K562 (cell line): ENCODE results near the gene ST6GALNAC3. TPM values are rescaled to one million over a fixed set of nuclear protein-coding genes. Genes with fewer than 3 reads are reported as not detected.

Experiments
- ATAC-seq: fragments of 200-7000 bp; cut with Tn5 transposase; 3 replicates; pipeline ENCODE4 v1.9.1; 2020; ENCODE audit warnings: moderate library complexity
- BruUV-seq: library from RNA; stranded (reverse); fragments of 400-500 nt; replicated peaks from 2 replicates; lab custom pipeline; 2021; lab: Mats Ljungman, UMichigan
- CTCF ChIA-PET: fragments of 300-600 bp; formaldehyde crosslinking; extraction: SDS; loops from one replicate; lab custom pipeline; 2021; ENCODE audit warnings: low intra/inter-chr PET ratio; lab: Yijun Ruan, JAX
- POLR2A ChIA-PET: fragments of 300-600, 350-650 bp; sonication (Branson Sonifier 250); formaldehyde crosslinking; extraction: SDS; loops from one replicate; lab custom pipeline; 2021; ENCODE audit warnings: antibody characterized with exemption, inconsistent platforms; lab: Yijun Ruan, JAX
- DNase-seq, 4 experiments: peaks; one replicate each; pipeline versions ENCODE4 v3.0.0 to v3.0.0-alpha.2; 2011 to 2018; ENCODE audit warnings: low spot score in 3 of 4, mixed read lengths in 3 of 4; ENCODE audit errors: extremely low read depth in 1 of 4
- FAIRE-seq: peaks from 2 replicates; lab custom pipeline; 2011; peaks lifted over from hg19 to GRCh38; lab: Jason Lieb, UNC
- H2AFZ ChIP-seq: 2 replicates; pipeline ENCODE4 v1.6.0; 2011; ENCODE audit warnings: low read depth, low read length, control low read depth, inconsistent platforms
- H3K27ac ChIP-seq: fragments of 200-600 bp; 3 replicates; pipeline ENCODE4 v1.8.0; 2011; ENCODE audit warnings: low read depth, mild to moderate bottlenecking, control low read depth, inconsistent platforms, low read length, moderate library complexity, mixed read lengths; ENCODE audit errors: extremely low read depth
- H3K27me3 ChIP-seq, 2 experiments: fragments of 300-600 bp in 1 of 2; 2 replicates in 1 of 2; 3 replicates in 1 of 2; pipeline versions ENCODE4 v1.6.0 to v1.8.0; 2011; ENCODE audit warnings: inconsistent platforms in 2 of 2, low read length in 2 of 2, mild to moderate bottlenecking in 1 of 2, mixed read lengths in 1 of 2, moderate library complexity in 1 of 2; ENCODE audit not compliant: control insufficient read depth in 2 of 2, insufficient read depth in 2 of 2
- H3K36me3 ChIP-seq: fragments of 300-600 bp; 3 replicates; pipeline ENCODE4 v1.8.0; 2011; ENCODE audit warnings: mild to moderate bottlenecking, low read length, inconsistent platforms; ENCODE audit not compliant: control insufficient read depth, insufficient read depth
- H3K4me1 ChIP-seq, 2 experiments: fragments of 200-600 bp in 1 of 2; replicated peaks in 1 of 2; 2 replicates in 1 of 2; 3 replicates in 1 of 2; pipeline versions ENCODE4 v1.5.1 to v1.8.0; 2011; ENCODE audit warnings: inconsistent platforms in 2 of 2, low read length in 2 of 2, mild to moderate bottlenecking in 1 of 2, mixed read lengths in 1 of 2, moderate library complexity in 1 of 2; ENCODE audit not compliant: control insufficient read depth in 2 of 2, insufficient read depth in 2 of 2
- H3K4me2 ChIP-seq: 2 replicates; pipeline ENCODE4 v1.6.1; 2011; ENCODE audit warnings: low read length, control low read depth, inconsistent platforms, mixed read lengths; ENCODE audit not compliant: insufficient read depth
- H3K4me3 ChIP-seq: fragments of 200-600 bp; sonication (generic), shearing (Covaris generic); 2 replicates; pipeline ENCODE4 v1.5.1; 2016; ENCODE audit warnings: control low read depth, inconsistent platforms
- H3K79me2 ChIP-seq: fragments of 200-600 bp; 3 replicates; pipeline ENCODE4 v1.8.0; 2011; ENCODE audit warnings: low read length, inconsistent platforms; ENCODE audit not compliant: control insufficient read depth, insufficient read depth
- H3K9ac ChIP-seq, 2 experiments: 2 replicates each; pipeline versions ENCODE4 v1.6.0 to v1.6.1; 2011; ENCODE audit warnings: low read depth in 2 of 2, low read length in 2 of 2, control low read depth in 1 of 2, inconsistent platforms in 1 of 2, mild to moderate bottlenecking in 1 of 2, mixed read lengths in 1 of 2; ENCODE audit not compliant: insufficient read depth in 1 of 2
- H3K9me1 ChIP-seq: one replicate; pipeline ENCODE4 v1.6.0; 2011; ENCODE audit warnings: inconsistent platforms, mild to moderate bottlenecking, low read length, moderate library complexity; ENCODE audit not compliant: control insufficient read depth, insufficient read depth
- H3K9me3 ChIP-seq: replicated peaks from 2 replicates; pipeline ENCODE4 v1.5.1; 2011; ENCODE audit warnings: low read depth, low read length, inconsistent platforms; ENCODE audit not compliant: control insufficient read depth, insufficient read depth
- H4K20me1 ChIP-seq: replicated peaks from 2 replicates; pipeline ENCODE4 v1.6.1; 2011; ENCODE audit warnings: low read length, inconsistent platforms, mixed read lengths; ENCODE audit not compliant: control insufficient read depth, insufficient read depth
- ELF2 ChIP-seq: fragments of 250-450 bp; sonication (Bioruptor Pico); IDR thresholded peaks from 2 replicates; pipeline ENCODE4 v1.5.0; 2021; ENCODE audit warnings: mild to moderate bottlenecking
- HNRNPUL1 ChIP-seq: fragments of 200-400 bp; formaldehyde crosslinking; IDR thresholded peaks from 2 replicates; pipeline ENCODE4 v1.6.1; 2017; ENCODE audit warnings: low read length
- JUND ChIP-seq, 2 experiments: IDR thresholded peaks; 2 replicates in 1 of 2; 3 replicates in 1 of 2; pipeline ENCODE4 v1.6.1; 2011; ENCODE audit warnings: borderline replicate concordance in 2 of 2, low read depth in 2 of 2, low read length in 2 of 2, improper control_type of control experiment in 1 of 2, missing biosample characterization in 1 of 2, missing genetic modification characterization in 1 of 2, missing genetic modification reagents in 1 of 2
- NRF1 ChIP-seq, 2 experiments: fragments of 450-650 bp; IDR thresholded peaks in 1 of 2; conservative IDR thresholded peaks in 1 of 2; 2 replicates each; pipeline ENCODE4 v1.6.1; 2014; ENCODE audit warnings: mild to moderate bottlenecking in 2 of 2
- NUFIP1 ChIP-seq: fragments of 450-650 bp; IDR thresholded peaks from 2 replicates; pipeline ENCODE4 v1.6.1; 2018; ENCODE audit not compliant: partially characterized antibody
- POLR2AphosphoS5 ChIP-seq: IDR thresholded peaks from 2 replicates; pipeline ENCODE4 v1.6.1; 2011; ENCODE audit warnings: mild to moderate bottlenecking, low read depth, low read length, moderate library complexity; ENCODE audit not compliant: control insufficient read depth, insufficient read depth
- STAT5A ChIP-seq: IDR thresholded peaks from 2 replicates; pipeline ENCODE4 v1.6.1; 2012; ENCODE audit warnings: low read length, inconsistent platforms, borderline replicate concordance
- TARDBP ChIP-seq: fragments of 450-650 bp; IDR thresholded peaks from 2 replicates; pipeline ENCODE4 v1.6.1; 2016
- TBL1XR1 ChIP-seq, 2 experiments: IDR thresholded peaks; 2 replicates each; pipeline ENCODE4 v1.6.1; 2012; ENCODE audit warnings: improper control_type of control experiment in 2 of 2, low read length in 2 of 2, mild to moderate bottlenecking in 1 of 2
- U2AF2 ChIP-seq: fragments of 200-400 bp; formaldehyde crosslinking; optimal IDR thresholded peaks from 2 replicates; pipeline ENCODE3; 2017; ENCODE audit warnings: low read depth, mild to moderate bottlenecking, low read length
- ZNF263 ChIP-seq: sonication (generic); formaldehyde crosslinking; IDR thresholded peaks from 2 replicates; pipeline ENCODE4 v1.8.0; 2022; ENCODE audit warnings: mild to moderate bottlenecking, missing genetic modification reagents, borderline replicate concordance
- WGBS: fragments of 100-300 bp; shearing (Covaris generic); methylation state at CpG from one replicate; pipeline ENCODE4 v1.1.6; 2016; ENCODE audit warnings: low coverage, mixed read lengths; ENCODE audit not compliant: insufficient coverage; ENCODE audit errors: missing lambda C conversion rate; 5-methylcytosine and 5-hydroxymethylcytosine counted together
- in situ Hi-C: fragments of 300-500 bp; cut with MboI; formaldehyde crosslinking; loops from 4 replicates; pipeline ENCODE4 v1.15.0; 2018; ENCODE audit warnings: inconsistent platforms, mixed read lengths
- intact Hi-C: fragments of 100-400 bp; cut with micrococcal nuclease; formaldehyde crosslinking; loops from 2 replicates; pipeline ENCODE4 v1.14.2; 2022
- polyA plus RNA-seq, 8 experiments: library from polyadenylated mRNA; depleted of rRNA in 4 of 8; stranded (reverse) in 5 of 8; unstranded in 3 of 8; fragments of >200 nt; fragmentation: Nextera tagmentation in 2 of 8; fragmentation: Illumina TruSeq in 1 of 8; extraction: Ambion mirVana in 2 of 8; extraction: Trizol in 1 of 8; gene quantifications; 2 replicates each; pipeline versions ENCODE4 v1.2.1 to v1.2.3, GENCODE V29; 2011 to 2014; ENCODE audit warnings: inconsistent platforms in 1 of 8, missing spikeins in 1 of 8
- total RNA-seq, 7 experiments: library from RNA; depleted of rRNA in 6 of 7; stranded (reverse); fragments of >200 nt in 6 of 7; fragmentation: Illumina TruSeq in 2 of 7; extraction: Trizol in 2 of 7; gene quantifications; 2 replicates each; pipeline versions ENCODE4 v1.2.1 to v1.2.3, GENCODE V29; 2011 to 2021; ENCODE audit warnings: low replicate concordance in 1 of 7
- TF ChIP-seq, protein P1 (sequence below): fragments of 450-650 bp; IDR thresholded peaks from 2 replicates; pipeline ENCODE4 v1.6.1; 2016; ENCODE audit warnings: low read depth, mild to moderate bottlenecking, moderate library complexity
- TF ChIP-seq, protein P2 (sequence below): sonication (generic); formaldehyde crosslinking; IDR thresholded peaks from 2 replicates; pipeline ENCODE4 v1.8.0; 2022; ENCODE audit warnings: mild to moderate bottlenecking, missing genetic modification reagents

The ST6GALNAC3 gene
- total and polyA plus RNA-seq, 9 of the 15 experiments (the other 6 are each of a cell fraction or from before 2014, with no cell fraction given), result 0.04 to 0.29 (median 0.18) TPM; not detected in 6

- H4K20me1 ChIP-seq, result no peaks in the 10 kb centered on the region
- H3K9me1 ChIP-seq, result no peaks in the 10 kb centered on the region
- POLR2A ChIA-PET, result no interaction called here
- DNase-seq (no peak), ATAC-seq (no peak), FAIRE-seq (no peak)
- H2AFZ ChIP-seq, result no peak overlapping the region
- no TSS peak for BruUV-seq
- H3K79me2 ChIP-seq, result no peaks in the 10 kb centered on the region
- in situ Hi-C loops, result no loop called here
- H3K4me2 ChIP-seq, result no peak overlapping the region
- WGBS, result 3% methylated on average over 5 of the region's 5 CpGs
- H3K27me3 ChIP-seq, result no peaks in the 10 kb centered on the region
- TF ChIP-seq HNRNPUL1 (no peak), NRF1 (conservative IDR thresholded peaks at IDR 0.05 in 1 of 2, IDR thresholded peaks at IDR 0.05 in 1 of 2) (no peak), NUFIP1 (no peak)
- TF ChIP-seq, protein P1, sequence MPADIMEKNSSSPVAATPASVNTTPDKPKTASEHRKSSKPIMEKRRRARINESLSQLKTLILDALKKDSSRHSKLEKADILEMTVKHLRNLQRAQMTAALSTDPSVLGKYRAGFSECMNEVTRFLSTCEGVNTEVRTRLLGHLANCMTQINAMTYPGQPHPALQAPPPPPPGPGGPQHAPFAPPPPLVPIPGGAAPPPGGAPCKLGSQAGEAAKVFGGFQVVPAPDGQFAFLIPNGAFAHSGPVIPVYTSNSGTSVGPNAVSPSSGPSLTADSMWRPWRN, result no peak
- intact Hi-C loops, result no loop called here
- H3K4me1 ChIP-seq, result no peaks in the 10 kb centered on the region
- H3K9ac ChIP-seq, result no peak overlapping the region
- CTCF ChIA-PET, result no interaction called here
- H3K36me3 ChIP-seq, result no peaks in the 10 kb centered on the region
- no peak overlapping the region for H3K4me3 ChIP-seq
- H3K27ac ChIP-seq, result no peak overlapping the region
- no peaks in the 10 kb centered on the region; the same call in 1 of the 2 replicates for H3K9me3 ChIP-seq
Observed at GRCh38 chr1:76374086-76374485, 299.5 kb downstream of the ST6GALNAC3 start.

- TF ChIP-seq JUND (IDR thresholded peaks at IDR 0.05; ENCODE audit: borderline replicate concordance, low read depth, low read length) (no peak), JUND (tag; IDR thresholded peaks at IDR 0.05; ENCODE audit: borderline replicate concordance, low read depth, low read length) (no peak), ZNF263 (CRISPR knock-in tag) (no peak), POLR2AphosphoS5 (no peak), STAT5A (no peak), ELF2 (CRISPR knock-in tag) (no peak), TARDBP (no peak), TBL1XR1 (IDR thresholded peaks at IDR 0.05; ENCODE audit: low read length in 2 of 2) (no peak), U2AF2 (no peak)
- TF ChIP-seq, protein P2, sequence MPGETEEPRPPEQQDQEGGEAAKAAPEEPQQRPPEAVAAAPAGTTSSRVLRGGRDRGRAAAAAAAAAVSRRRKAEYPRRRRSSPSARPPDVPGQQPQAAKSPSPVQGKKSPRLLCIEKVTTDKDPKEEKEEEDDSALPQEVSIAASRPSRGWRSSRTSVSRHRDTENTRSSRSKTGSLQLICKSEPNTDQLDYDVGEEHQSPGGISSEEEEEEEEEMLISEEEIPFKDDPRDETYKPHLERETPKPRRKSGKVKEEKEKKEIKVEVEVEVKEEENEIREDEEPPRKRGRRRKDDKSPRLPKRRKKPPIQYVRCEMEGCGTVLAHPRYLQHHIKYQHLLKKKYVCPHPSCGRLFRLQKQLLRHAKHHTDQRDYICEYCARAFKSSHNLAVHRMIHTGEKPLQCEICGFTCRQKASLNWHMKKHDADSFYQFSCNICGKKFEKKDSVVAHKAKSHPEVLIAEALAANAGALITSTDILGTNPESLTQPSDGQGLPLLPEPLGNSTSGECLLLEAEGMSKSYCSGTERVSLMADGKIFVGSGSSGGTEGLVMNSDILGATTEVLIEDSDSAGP, result no peak
- TF ChIP-seq, all 486 proteins: peak for 0
- Histone ChIP-seq H3K36me3 (no peaks in the 10 kb centered on the region), H3K27ac (no peak overlapping the region), H3K4me1 (no peaks in the 10 kb centered on the region), H2AFZ (no peak overlapping the region), H3K27me3 (no peaks in the 10 kb centered on the region), H3K9ac (no peak overlapping the region), H3K4me3 (no peak overlapping the region), H3K9me1 (no peaks in the 10 kb centered on the region), H3K9me3 (peaks cover 2% of the 10 kb centered on the region; the same call in 1 of the 2 replicates), H3K4me2 (no peak overlapping the region), H4K20me1 (no peaks in the 10 kb centered on the region), H3K79me2 (no peaks in the 10 kb centered on the region)
- no TSS peak for BruUV-seq
- in situ Hi-C loops, result no loop called here
- ChIA-PET CTCF (no interaction called here), POLR2A (no interaction called here)
- no peak for FAIRE-seq
- ATAC-seq, result no peak
- intact Hi-C loops, result no loop called here
- no peak for DNase-seq
Observed at GRCh38 chr1:76377247-76377646, 302.7 kb downstream of the ST6GALNAC3 start.
